IMR-90 (cell line): Measurements from ENCODE around the gene ECPAS. TPM values are rescaled to one million over a fixed set of nuclear protein-coding genes. Genes with fewer than 3 reads are reported as not detected.

Source experiments
- ATAC-seq: fragments of 200-7000 bp; cut with Tn5 transposase; 2 replicates; pipeline ENCODE4 v1.9.1; 2020; ENCODE audit warnings: low read depth, mild to moderate bottlenecking, moderate library complexity
- BruUV-seq: library from RNA; stranded (reverse); fragments of 400-500 nt; replicated peaks from 2 replicates; lab custom pipeline; 2021; lab: Mats Ljungman, UMichigan
- CTCF ChIA-PET: fragments of 300-600 bp; formaldehyde crosslinking; extraction: SDS; loops from one replicate; lab custom pipeline; 2021; ENCODE audit warnings: antibody characterized with exemption; lab: Yijun Ruan, JAX
- POLR2A ChIA-PET: fragments of 300-600 bp; sonication (Branson Sonifier 250); formaldehyde crosslinking; loops from one replicate; lab custom pipeline; 2022; ENCODE audit warnings: antibody characterized with exemption; ENCODE audit not compliant: unreplicated experiment; lab: Charles Lee
- DNase-seq: peaks from one replicate; pipeline ENCODE4 v3.0.0; 2013
- H2AFZ ChIP-seq: replicated peaks from 2 replicates; pipeline ENCODE3; 2013; ENCODE audit warnings: low read length, mild to moderate bottlenecking; ENCODE audit not compliant: poor library complexity
- H2AK5ac ChIP-seq: 2 replicates; pipeline ENCODE4 v1.6.1; 2013; ENCODE audit warnings: low read depth, low read length, inconsistent platforms
- H2AK9ac ChIP-seq: replicated peaks from 2 replicates; pipeline ENCODE3; 2013; ENCODE audit warnings: mild to moderate bottlenecking, low read depth, low read length, moderate library complexity; ENCODE audit not compliant: poor library complexity
- H2BK120ac ChIP-seq: 2 replicates; pipeline ENCODE4 v1.6.1; 2013; ENCODE audit warnings: low read depth, low read length, inconsistent platforms
- H2BK15ac ChIP-seq: 3 replicates; pipeline ENCODE4 v1.6.1; 2013; ENCODE audit warnings: low read depth, low read length, inconsistent platforms
- H2BK20ac ChIP-seq: 2 replicates; pipeline ENCODE4 v1.6.1; 2013; ENCODE audit warnings: low read depth, mild to moderate bottlenecking, inconsistent platforms, low read length, moderate library complexity
- H2BK5ac ChIP-seq: 2 replicates; pipeline ENCODE4 v1.6.1; 2013; ENCODE audit warnings: mild to moderate bottlenecking, low read depth, low read length, inconsistent platforms; ENCODE audit not compliant: poor library complexity, severe bottlenecking
- H3K14ac ChIP-seq: replicated peaks from 2 replicates; pipeline ENCODE4 v1.6.1; 2013; ENCODE audit warnings: low read depth, low read length, inconsistent platforms
- H3K18ac ChIP-seq: 2 replicates; pipeline ENCODE4 v1.6.1; 2013; ENCODE audit warnings: low read depth, low read length, control low read depth
- H3K23ac ChIP-seq: 2 replicates; pipeline ENCODE4 v1.6.1; 2013; ENCODE audit warnings: low read depth, low read length, inconsistent platforms
- H3K27ac ChIP-seq: 2 replicates; pipeline ENCODE4 v1.5.1; 2013; ENCODE audit warnings: mild to moderate bottlenecking, control low read depth, low read length; ENCODE audit not compliant: insufficient read depth
- H3K27me3 ChIP-seq: 2 replicates; pipeline ENCODE4 v1.6.1; 2013; ENCODE audit warnings: low read length; ENCODE audit not compliant: control insufficient read depth, insufficient read depth
- H3K36me3 ChIP-seq: 2 replicates; pipeline ENCODE4 v1.6.1; 2013; ENCODE audit warnings: low read length, mixed read lengths; ENCODE audit not compliant: control insufficient read depth, insufficient read depth
- H3K4ac ChIP-seq: 2 replicates; pipeline ENCODE4 v1.6.1; 2013; ENCODE audit warnings: low read depth, low read length, inconsistent platforms
- H3K4me1 ChIP-seq: 2 replicates; pipeline ENCODE4 v1.6.1; 2013; ENCODE audit warnings: low read length, mixed read lengths; ENCODE audit not compliant: control insufficient read depth, insufficient read depth
- H3K4me2 ChIP-seq: 2 replicates; pipeline ENCODE4 v1.6.1; 2013; ENCODE audit warnings: low read depth, mild to moderate bottlenecking, control low read depth, low read length, moderate library complexity
- H3K4me3 ChIP-seq: 2 replicates; pipeline ENCODE4 v1.5.1; 2013; ENCODE audit warnings: low read depth, mild to moderate bottlenecking, control low read depth, low read length, moderate library complexity; ENCODE audit not compliant: insufficient read depth
- H3K56ac ChIP-seq: 2 replicates; pipeline ENCODE4 v1.6.1; 2013; ENCODE audit warnings: low read length, inconsistent platforms; ENCODE audit not compliant: insufficient read depth; ENCODE audit errors: extremely low read depth
- H3K79me1 ChIP-seq, 2 experiments: 2 replicates each; pipeline ENCODE4 v1.6.1; 2013; ENCODE audit warnings: low read length in 2 of 2, inconsistent platforms in 1 of 2, low read depth in 1 of 2
- H3K9ac ChIP-seq: 2 replicates; pipeline ENCODE4 v1.6.1; 2013; ENCODE audit warnings: low read depth, low read length, control low read depth
- H3K9me1 ChIP-seq: 2 replicates; pipeline ENCODE4 v1.6.1; 2013; ENCODE audit warnings: low read length, inconsistent platforms; ENCODE audit not compliant: insufficient read depth
- H3K9me3 ChIP-seq: 2 replicates; pipeline ENCODE4 v1.6.1; 2013; ENCODE audit warnings: low read length; ENCODE audit not compliant: control insufficient read depth, insufficient read depth
- H4K20me1 ChIP-seq: 2 replicates; pipeline ENCODE4 v1.6.1; 2013; ENCODE audit warnings: low read length, inconsistent platforms; ENCODE audit not compliant: insufficient read depth
- H4K5ac ChIP-seq: 2 replicates; pipeline ENCODE4 v1.6.1; 2013; ENCODE audit warnings: mild to moderate bottlenecking, low read depth, low read length, control low read depth
- H4K8ac ChIP-seq, 2 experiments: 2 replicates each; pipeline ENCODE4 v1.6.1; 2013; ENCODE audit warnings: low read depth in 2 of 2, low read length in 2 of 2, control low read depth in 1 of 2, inconsistent platforms in 1 of 2
- H4K91ac ChIP-seq: 2 replicates; pipeline ENCODE4 v1.6.1; 2013; ENCODE audit warnings: low read depth, low read length, inconsistent platforms; ENCODE audit not compliant: insufficient read depth
- RFX5 ChIP-seq: IDR thresholded peaks from 2 replicates; pipeline ENCODE4 v1.8.0; 2012; ENCODE audit warnings: low read depth, mild to moderate bottlenecking, low read length, moderate library complexity
- WGBS, 2 experiments: methylation state at CpG; one replicate each; pipeline versions ENCODE4 v1.1.5 to v1.1.7; 2013; ENCODE audit warnings: missing lambda C conversion rate in 2 of 2; ENCODE audit not compliant: insufficient read length in 1 of 2; ENCODE audit errors: extremely low coverage in 2 of 2; 5-methylcytosine and 5-hydroxymethylcytosine counted together
- dilution Hi-C: fragments of 300-500 bp; cut with HindIII; formaldehyde crosslinking; loops from one replicate; pipeline ENCODE4 v1.14.3; 2018; ENCODE audit warnings: low sequenced_read_pairs; ENCODE audit not compliant: unreplicated experiment
- in situ Hi-C: fragments of 300-500 bp; cut with MboI; formaldehyde crosslinking; loops from 3 replicates; pipeline ENCODE4 v1.14.3; 2019; ENCODE audit warnings: low sequenced_read_pairs, inconsistent platforms, mixed read lengths
- intact Hi-C: fragments of 100-400 bp; cut with micrococcal nuclease; formaldehyde crosslinking; loops from 2 replicates; pipeline ENCODE4 v1.10.0; 2022
- polyA plus RNA-seq, 3 experiments: library from polyadenylated mRNA; depleted of rRNA; stranded (reverse); fragments of >200 nt; gene quantifications; 2 replicates each; pipeline ENCODE4 v1.2.3, GENCODE V29; 2012; ENCODE audit warnings: low replicate concordance in 1 of 3
- total RNA-seq: library from RNA; depleted of rRNA; stranded (reverse); fragments of >200 nt; gene quantifications from 2 replicates; pipeline ENCODE4 v1.2.3, GENCODE V29; 2012

Gene ECPAS
- total and polyA plus RNA-seq, 2 of the 4 experiments (the other 2 are of a cell fraction) = 20.1 to 54.8 TPM

DNA sequence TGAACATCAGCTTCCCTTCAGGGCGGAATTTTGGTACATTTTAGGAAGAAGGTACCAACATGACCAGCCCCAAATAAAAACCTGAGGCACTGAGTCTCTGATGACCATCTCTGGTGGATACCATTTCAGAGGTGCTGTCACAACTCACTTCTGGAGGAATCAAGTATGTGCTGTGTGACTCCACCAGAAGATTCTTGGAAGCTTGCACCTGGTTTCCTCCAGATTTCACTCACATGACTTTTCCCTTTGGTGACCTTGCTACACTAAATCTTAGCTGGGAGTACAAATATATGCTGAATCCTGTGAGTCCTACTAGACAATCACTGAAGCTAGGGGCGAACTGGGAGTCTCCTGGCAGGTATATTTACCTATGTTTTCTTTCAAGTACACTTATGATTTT lies 28.5 kb downstream of the ECPAS start:
- Histone ChIP-seq H3K9me1 (peaks cover 15% of the 10 kb centered on the region), H2BK5ac (no peak overlapping the region), H3K36me3 (no peaks in the 10 kb centered on the region; the same call in 1 of the 2 replicates), H3K79me1 (peaks cover 12 to 78% of the 10 kb centered on the region in 2 experiments), H2BK120ac (no peak overlapping the region), H3K18ac (no peak overlapping the region), H3K14ac (no peak overlapping the region), H3K4me1 (peaks cover 6% of the 10 kb centered on the region), H4K20me1 (peaks cover 63% of the 10 kb centered on the region), H3K9ac (no peak overlapping the region), H3K4me3 (no peak overlapping the region), H3K23ac (no peak overlapping the region), H2BK15ac (no peak overlapping the region), H3K4ac (no peak overlapping the region), H4K5ac (no peak overlapping the region), H3K9me3 (no peaks in the 10 kb centered on the region), H2AFZ (no peak overlapping the region), H4K91ac (no peak overlapping the region), H2AK9ac (no peak overlapping the region), H2AK5ac (no peak overlapping the region), H3K27ac (no peak overlapping the region), H3K4me2 (no peak overlapping the region), H2BK20ac (no peak overlapping the region), H4K8ac (no peak overlapping the region), H3K27me3 (no peaks in the 10 kb centered on the region), H3K56ac (no peak overlapping the region)
- CTCF ChIA-PET = no interaction called here
- dilution Hi-C loops = no loop called here
- POLR2A ChIA-PET = no interaction called here
- DNase-seq (no peak), ATAC-seq (no peak)
- no CpG with 5 or more reads among the region's 2 CpGs for WGBS, 2 experiments
- in situ Hi-C loops = no loop called here
- no peak for TF ChIP-seq RFX5
- intact Hi-C loops = loop anchor here (10.0 kb wide), 1 partner anchor 169 kb away; no protein-coding TSS in a partner anchor
- no TSS peak for BruUV-seq
